Activated T-cell treated with anti-CD3 and anti-CD28 coated beads, Interleukin-2, amount 50 U/mL, for 4 hours (primary cell): ENCODE measurements around the gene ARID2. TPM values are rescaled to one million over a fixed set of nuclear protein-coding genes. Genes with fewer than 3 reads are reported as not detected.

ENCODE experiments used
- ATAC-seq, 2 donors: fragments of 200-7000 bp; cut with Tn5 transposase; one replicate each; pipeline ENCODE4 v1.10.0; 2021
- DNase-seq: peaks from one replicate; pipeline ENCODE4 v3.0.0-alpha.2; 2020
- H3K27me3 Mint-ChIP-seq: one replicate; pipeline ENCODE4 v1.8.0; 2021; ENCODE audit warnings: low read depth, mixed read lengths
- H3K36me3 Mint-ChIP-seq: one replicate; pipeline ENCODE4 v1.8.0; 2022; ENCODE audit warnings: mixed read lengths; ENCODE audit not compliant: insufficient read depth
- H3K4me1 Mint-ChIP-seq: one replicate; pipeline ENCODE4 v1.8.0; 2021; ENCODE audit warnings: low read depth, mixed read lengths
- H3K4me3 Mint-ChIP-seq: one replicate; pipeline ENCODE4 v1.8.0; 2021; ENCODE audit warnings: mild to moderate bottlenecking, moderate library complexity, mixed read lengths
- H3K9me3 Mint-ChIP-seq: one replicate; pipeline ENCODE4 v1.8.0; 2021; ENCODE audit warnings: mixed read lengths
- total RNA-seq, 3 donors: library from RNA; stranded (reverse); gene quantifications; one replicate each; pipeline ENCODE4 v1.2.1, GENCODE V29; 2021

The ARID2 gene
- total RNA-seq, 3 donors from 2014 or later: 19.6 to 21.2 (median 20.0) TPM

GRCh38 chr12:45707241-45707857 lies 22.2 kb upstream of the ARID2 start:
- no peak for ATAC-seq
- no peaks in the 10 kb centered on the region for H3K9me3 Mint-ChIP-seq
- DNase-seq: no peak
- H3K4me3 Mint-ChIP-seq: no peak overlapping the region
- H3K4me1 Mint-ChIP-seq: no peaks in the 10 kb centered on the region
- H3K36me3 Mint-ChIP-seq: no peaks in the 10 kb centered on the region
- no peaks in the 10 kb centered on the region for H3K27me3 Mint-ChIP-seq

- H3K4me3 Mint-ChIP-seq: no peak overlapping the region
- no peaks in the 10 kb centered on the region for H3K36me3 Mint-ChIP-seq
- DNase-seq (no peak), ATAC-seq (no peak)
- no peaks in the 10 kb centered on the region for H3K27me3 Mint-ChIP-seq
- no peaks in the 10 kb centered on the region for H3K4me1 Mint-ChIP-seq
- H3K9me3 Mint-ChIP-seq: no peaks in the 10 kb centered on the region
Observed at GRCh38 chr12:45708363-45708762, 21.1 kb upstream of the ARID2 start.

GRCh38 chr12:45708901-45709300 lies 20.6 kb upstream of the ARID2 start:
- ATAC-seq (no peak), DNase-seq (no peak)
- H3K27me3 Mint-ChIP-seq: no peaks in the 10 kb centered on the region
- H3K4me3 Mint-ChIP-seq: no peak overlapping the region
- H3K36me3 Mint-ChIP-seq: peaks cover 2% of the 10 kb centered on the region
- peaks cover 3% of the 10 kb centered on the region for H3K4me1 Mint-ChIP-seq
- H3K9me3 Mint-ChIP-seq: no peaks in the 10 kb centered on the region

DNA sequence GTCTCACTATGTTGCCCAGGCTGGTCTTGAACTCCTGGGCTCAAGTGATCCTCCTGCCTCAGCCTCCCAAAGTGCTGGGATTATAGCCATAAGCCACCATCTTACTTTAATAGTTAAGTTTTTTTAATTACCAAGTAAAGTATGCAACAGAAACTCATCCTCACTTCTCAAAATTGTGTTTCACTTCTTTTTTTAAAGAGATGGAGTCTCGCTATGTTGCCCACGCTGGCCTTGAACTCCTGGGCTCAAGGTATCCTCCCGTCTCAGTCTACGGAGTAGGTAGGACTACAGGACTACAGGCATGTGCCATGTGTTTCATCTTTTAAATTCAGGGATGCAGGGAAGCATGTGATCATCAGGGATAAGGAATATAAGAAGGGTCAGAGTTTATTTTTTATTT lies 17.2 kb upstream of the ARID2 start:
- no peak for DNase-seq
- Mint-ChIP-seq H3K4me3 (no peak overlapping the region), H3K36me3 (peaks cover 2% of the 10 kb centered on the region), H3K9me3 (no peaks in the 10 kb centered on the region), H3K27me3 (no peaks in the 10 kb centered on the region), H3K4me1 (peaks cover 6% of the 10 kb centered on the region)
- no peak for ATAC-seq

- peaks cover 10% of the 10 kb centered on the region for H3K4me1 Mint-ChIP-seq
- no peaks in the 10 kb centered on the region for H3K27me3 Mint-ChIP-seq
- no peak overlapping the region for H3K4me3 Mint-ChIP-seq
- H3K36me3 Mint-ChIP-seq: peaks cover 2% of the 10 kb centered on the region
- H3K9me3 Mint-ChIP-seq: no peaks in the 10 kb centered on the region
- DNase-seq (no peak), ATAC-seq (no peak)
Observed at GRCh38 chr12:45713078-45713477, 16.4 kb upstream of the ARID2 start.

- peaks cover 57% of the 10 kb centered on the region for H3K4me1 Mint-ChIP-seq
Observed at GRCh38 chr12:45718306-45718705, 11.2 kb upstream of the ARID2 start.

GRCh38 chr12:45720069-45720468 lies 9.4 kb upstream of the ARID2 start:
- Mint-ChIP-seq H3K9me3 (no peaks in the 10 kb centered on the region), H3K4me1 (peaks cover 57% of the 10 kb centered on the region), H3K4me3 (no peak overlapping the region), H3K36me3 (peaks cover 8% of the 10 kb centered on the region), H3K27me3 (no peaks in the 10 kb centered on the region)
- ATAC-seq: peak; percentile 21 to 23
- DNase-seq: no peak

More at GRCh38 chr12:45718306-45718705, 11.2 kb upstream of the ARID2 start:
- DNase-seq (no peak), ATAC-seq (peak in 1 of 2 donors; percentile 41)
- H3K27me3 Mint-ChIP-seq: no peaks in the 10 kb centered on the region
- peaks cover 10% of the 10 kb centered on the region for H3K36me3 Mint-ChIP-seq
- H3K9me3 Mint-ChIP-seq: no peaks in the 10 kb centered on the region
- no peak overlapping the region for H3K4me3 Mint-ChIP-seq

GRCh38 chr12:45721369-45721768 lies 8.1 kb upstream of the ARID2 start:
- H3K4me3 Mint-ChIP-seq: no peak overlapping the region

DNA sequence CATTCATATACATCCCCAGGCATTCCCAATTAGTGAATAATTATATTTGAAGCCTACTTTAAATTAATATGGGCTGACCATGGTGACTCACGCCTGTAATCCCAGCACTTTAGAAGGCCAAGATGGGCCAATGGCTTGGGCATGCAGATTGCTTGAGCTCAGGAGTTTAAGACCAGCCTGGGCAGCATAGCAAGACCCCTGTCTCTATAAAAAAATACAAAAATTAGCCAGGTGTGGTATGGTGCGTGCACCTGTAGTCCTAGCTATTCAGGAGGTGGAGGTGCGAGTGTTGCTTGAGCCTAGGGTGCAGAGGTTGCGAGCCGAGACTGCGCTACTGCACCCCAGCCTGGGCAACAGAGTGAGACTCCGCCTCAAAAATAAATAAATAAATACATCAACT lies 7.6 kb upstream of the ARID2 start:
- H3K4me1 Mint-ChIP-seq: peaks cover 63% of the 10 kb centered on the region
- no peak overlapping the region for H3K4me3 Mint-ChIP-seq
- no peaks in the 10 kb centered on the region for H3K27me3 Mint-ChIP-seq
- ATAC-seq: no peak
- no peaks in the 10 kb centered on the region for H3K9me3 Mint-ChIP-seq
- H3K36me3 Mint-ChIP-seq: peaks cover 8% of the 10 kb centered on the region
- DNase-seq: no peak

More at GRCh38 chr12:45721369-45721768, 8.1 kb upstream of the ARID2 start:
- no peak for DNase-seq
- Mint-ChIP-seq H3K27me3 (no peaks in the 10 kb centered on the region), H3K36me3 (peaks cover 8% of the 10 kb centered on the region), H3K4me1 (peaks cover 63% of the 10 kb centered on the region), H3K9me3 (no peaks in the 10 kb centered on the region)
- ATAC-seq: no peak

DNA sequence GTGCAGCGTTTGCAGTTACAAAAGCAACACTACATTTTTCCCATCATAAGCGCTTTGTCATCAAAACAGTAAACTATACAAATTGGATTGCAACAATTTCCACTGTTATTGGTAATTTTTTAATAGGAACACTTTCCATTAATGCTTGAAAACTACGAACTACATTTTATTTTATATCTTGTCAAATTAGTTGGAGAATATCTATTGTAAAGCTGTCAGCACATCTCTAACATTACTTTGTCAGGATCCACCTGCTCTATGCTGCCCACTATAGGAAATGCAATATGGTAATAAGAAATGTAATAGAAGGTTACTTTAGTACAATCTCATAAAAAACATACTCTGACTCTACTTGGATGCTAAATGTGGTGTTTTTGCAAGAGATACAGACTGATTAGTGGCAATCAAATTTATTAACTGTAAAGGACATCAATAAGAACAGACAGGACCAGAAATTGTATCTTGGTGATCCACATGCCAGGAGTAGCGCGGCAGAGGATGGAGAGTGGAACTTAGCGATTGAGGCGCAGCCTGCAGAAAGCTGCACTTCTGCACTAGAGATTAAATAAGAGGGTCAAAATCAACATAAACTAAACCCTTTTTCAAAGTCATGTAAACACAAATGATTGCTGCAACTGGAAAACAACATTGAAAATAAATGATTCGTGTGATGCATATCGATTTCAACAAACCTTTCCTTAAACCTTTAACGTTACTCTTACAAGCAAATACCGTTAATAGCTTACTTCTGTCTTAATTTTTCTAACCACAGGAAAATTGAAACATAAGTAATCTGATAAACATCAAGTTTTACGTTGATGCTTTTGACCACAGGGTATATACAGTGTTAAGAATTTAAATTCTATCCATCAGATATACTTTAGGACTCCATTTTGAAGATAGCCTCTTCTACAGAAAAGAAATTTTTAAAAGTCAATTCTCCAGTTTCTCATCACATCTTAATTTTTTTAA lies 3.6 kb upstream of the ARID2 start:
- Mint-ChIP-seq H3K4me1 (peaks cover 35% of the 10 kb centered on the region), H3K36me3 (peaks cover 9% of the 10 kb centered on the region), H3K4me3 (peak overlapping the region; percentile 92)

GRCh38 chr12:45726603-45727300 lies 2.8 kb upstream of the ARID2 start:
- H3K27me3 Mint-ChIP-seq: no peaks in the 10 kb centered on the region

More for the DNA sequence above, 3.6 kb upstream of the ARID2 start:
- Mint-ChIP-seq H3K9me3 (no peaks in the 10 kb centered on the region), H3K27me3 (no peaks in the 10 kb centered on the region)
- DNase-seq (no peak), ATAC-seq (no peak)

DNA sequence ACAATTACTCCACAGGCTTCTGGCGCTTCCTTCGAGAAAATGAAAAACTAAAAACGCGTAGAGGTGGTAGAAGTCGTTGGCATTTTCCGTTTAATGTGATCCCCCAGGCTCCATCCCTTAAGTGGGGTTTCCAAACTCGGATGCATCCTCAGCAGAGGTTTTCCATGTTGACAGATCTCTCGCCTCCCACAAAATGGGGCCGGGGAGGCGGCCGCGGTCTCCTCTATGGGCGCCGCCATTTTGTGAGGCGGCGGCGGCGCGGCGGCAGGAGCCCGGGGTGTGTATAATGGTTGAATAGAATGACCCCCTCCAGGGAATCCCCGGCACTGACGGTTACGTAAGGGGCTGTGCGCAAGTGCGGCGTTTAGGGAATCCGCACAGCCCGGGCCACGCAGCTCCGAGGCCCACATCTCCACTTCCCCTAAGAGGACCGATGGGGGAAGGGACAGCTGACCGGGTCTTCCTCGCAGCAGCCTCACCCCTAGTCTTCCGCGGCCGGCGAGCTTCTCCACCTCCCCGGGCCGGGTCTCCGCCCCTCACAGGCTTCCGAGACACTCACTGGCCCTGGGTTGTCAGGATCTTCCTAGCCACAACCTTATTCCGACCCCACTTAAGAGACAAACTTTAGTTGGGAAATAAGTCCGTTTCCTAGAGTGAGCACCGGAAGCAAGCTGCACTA lies 2.1 kb upstream of the ARID2 start:
- peak; percentile 46 for ATAC-seq
- peaks cover 7% of the 10 kb centered on the region for H3K36me3 Mint-ChIP-seq

More at GRCh38 chr12:45726603-45727300, 2.8 kb upstream of the ARID2 start:
- no peak for ATAC-seq
- Mint-ChIP-seq H3K4me1 (peaks cover 30% of the 10 kb centered on the region), H3K36me3 (peaks cover 9% of the 10 kb centered on the region), H3K9me3 (no peaks in the 10 kb centered on the region), H3K4me3 (peak overlapping the region; percentile 92)
- peak; percentile 12 for DNase-seq

DNA sequence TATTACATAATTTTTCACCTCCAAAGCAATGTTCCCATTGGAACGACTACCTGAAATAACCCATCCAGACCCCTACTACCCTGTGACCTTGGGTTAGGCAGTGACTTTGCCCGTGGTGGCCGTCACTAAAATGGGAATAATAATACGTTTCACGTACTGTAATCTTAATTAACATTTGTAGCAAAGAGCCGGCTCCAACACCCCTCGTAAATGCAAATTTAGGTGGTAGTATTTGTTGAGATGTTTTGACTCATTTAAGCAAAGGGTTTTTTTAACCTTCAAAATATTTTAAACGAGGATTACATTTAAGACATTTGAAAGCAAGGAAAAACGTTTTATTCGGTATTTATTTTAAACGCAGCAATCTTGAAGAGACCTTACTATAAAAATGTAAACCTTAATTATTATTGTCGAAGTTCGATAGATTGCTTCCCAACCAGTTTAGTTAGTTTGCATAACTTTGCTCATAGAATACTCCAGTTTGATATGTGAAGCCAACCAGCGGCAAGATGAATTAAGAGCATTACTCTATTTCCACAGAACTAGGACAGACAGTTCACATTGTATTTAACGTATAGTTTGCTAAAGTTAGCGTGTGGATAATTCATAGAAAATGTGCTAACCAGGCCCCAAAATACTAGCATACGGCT lies 1.4 kb upstream of the ARID2 start:
- ATAC-seq: no peak
- H3K36me3 Mint-ChIP-seq: peaks cover 4% of the 10 kb centered on the region
- DNase-seq: no peak
- no peaks in the 10 kb centered on the region for H3K27me3 Mint-ChIP-seq
- H3K4me1 Mint-ChIP-seq: peaks cover 26% of the 10 kb centered on the region
- peak overlapping the region; percentile 92 for H3K4me3 Mint-ChIP-seq
- H3K9me3 Mint-ChIP-seq: no peaks in the 10 kb centered on the region

More for the DNA sequence above, 2.1 kb upstream of the ARID2 start:
- Mint-ChIP-seq H3K27me3 (no peaks in the 10 kb centered on the region), H3K4me3 (peak overlapping the region; percentile 92), H3K4me1 (peaks cover 29% of the 10 kb centered on the region), H3K9me3 (no peaks in the 10 kb centered on the region)
- DNase-seq: peak; percentile 82
